Panc1 (cell line): Measurements from ENCODE around the gene NFATC1. TPM values are rescaled to one million over a fixed set of nuclear protein-coding genes. Genes with fewer than 3 reads are reported as not detected.

Source experiments
- ATAC-seq: fragments of 200-7000 bp; cut with Tn5 transposase; 2 replicates; pipeline ENCODE4 v1.9.1; 2020; ENCODE audit warnings: mild to moderate bottlenecking, moderate library complexity
- BruUV-seq: library from RNA; stranded (reverse); fragments of 400-500 nt; replicated peaks from 2 replicates; lab custom pipeline; 2021; lab: Mats Ljungman, UMichigan
- CTCF ChIA-PET: fragments of 300-600 bp; sonication (Branson Sonifier 250); formaldehyde crosslinking; loops from one replicate; lab custom pipeline; 2022; ENCODE audit warnings: antibody characterized with exemption; lab: Charles Lee
- POLR2A ChIA-PET: fragments of 300-600 bp; sonication (Branson Sonifier 250); formaldehyde crosslinking; loops from one replicate; lab custom pipeline; 2022; ENCODE audit warnings: antibody characterized with exemption; lab: Charles Lee
- DNase-seq: peaks from one replicate; pipeline ENCODE4 v3.0.0-alpha.2; 2010; ENCODE audit warnings: low read depth, low spot score
- H3K27ac ChIP-seq: 2 replicates; pipeline ENCODE4 v1.5.1; 2011; ENCODE audit warnings: mild to moderate bottlenecking, low read length, inconsistent platforms
- H3K27me3 ChIP-seq: fragments of 200-500 bp; sonication (Bioruptor generic); 2 replicates; pipeline ENCODE4 v1.6.0; 2014; ENCODE audit warnings: low read length, inconsistent platforms; ENCODE audit not compliant: control insufficient read depth, insufficient read depth
- H3K36me3 ChIP-seq: fragments of 200-500 bp; sonication (Bioruptor generic); 2 replicates; pipeline ENCODE4 v1.5.1; 2014; ENCODE audit warnings: inconsistent platforms, mild to moderate bottlenecking, low read length, moderate library complexity; ENCODE audit not compliant: control insufficient read depth, insufficient read depth
- H3K4me1 ChIP-seq: 2 replicates; pipeline ENCODE4 v1.5.1; 2011; ENCODE audit warnings: inconsistent platforms, mild to moderate bottlenecking, low read length, moderate library complexity; ENCODE audit not compliant: control insufficient read depth, insufficient read depth
- H3K4me3 ChIP-seq, 2 experiments: 2 replicates each; pipeline ENCODE4 v1.5.1; 2011 to 2012; ENCODE audit warnings: low read depth in 2 of 2, low read length in 2 of 2, mild to moderate bottlenecking in 2 of 2, inconsistent platforms in 1 of 2, moderate library complexity in 1 of 2
- H3K9me3 ChIP-seq: fragments of 200-500 bp; sonication (Bioruptor generic); 2 replicates; pipeline ENCODE4 v1.5.1; 2014; ENCODE audit warnings: low read depth, mild to moderate bottlenecking, inconsistent platforms, low read length, moderate library complexity; ENCODE audit not compliant: control insufficient read depth, insufficient read depth
- CTCF ChIP-seq: fragments of 450-650 bp; IDR thresholded peaks from 2 replicates; pipeline ENCODE4 v1.5.1; 2017; ENCODE audit warnings: mild to moderate bottlenecking
- POLR2AphosphoS5 ChIP-seq: IDR thresholded peaks from 2 replicates; pipeline ENCODE4 v1.6.1; 2012; ENCODE audit warnings: mild to moderate bottlenecking, low read depth, low read length, moderate library complexity
- REST ChIP-seq, 2 experiments: IDR thresholded peaks; 2 replicates each; pipeline ENCODE4 v1.6.1; 2011 to 2012; ENCODE audit warnings: low read depth in 2 of 2, control low read depth in 1 of 2, low read length in 1 of 2, mild to moderate bottlenecking in 1 of 2, moderate library complexity in 1 of 2; ENCODE audit not compliant: insufficient read depth in 1 of 2
- SIN3A ChIP-seq: IDR thresholded peaks from 2 replicates; pipeline ENCODE4 v1.6.1; 2012; ENCODE audit warnings: low read depth, mild to moderate bottlenecking, low read length, moderate library complexity, borderline replicate concordance; ENCODE audit not compliant: insufficient read depth
- TCF7L2 ChIP-seq: IDR thresholded peaks from 2 replicates; pipeline ENCODE4 v1.6.1; 2011; ENCODE audit warnings: mild to moderate bottlenecking, low read depth, low read length, inconsistent platforms
- in situ Hi-C: cut with HindIII; loops from 2 replicates; pipeline ENCODE4 v1.10.0; 2016; ENCODE audit warnings: low sequenced_read_pairs, low pct_unique_long_range_greater_than_20kb
- intact Hi-C: fragments of 100-400 bp; cut with micrococcal nuclease; formaldehyde crosslinking; loops from one replicate; pipeline ENCODE4 v1.10.0; 2022; ENCODE audit not compliant: unreplicated experiment
- total RNA-seq: library from RNA; stranded (reverse); gene quantifications from one replicate; pipeline ENCODE4 v1.2.1, GENCODE V29; 2021; ENCODE audit not compliant: unreplicated experiment

NFATC1 gene
- total RNA-seq, 1 experiment from 2014 or later: 30.8 TPM

- no TSS peak for BruUV-seq
- in situ Hi-C loops (no loop called here), intact Hi-C loops (no loop called here)
- H3K27ac ChIP-seq: no peak overlapping the region
- H3K4me1 ChIP-seq: no peaks in the 10 kb centered on the region
- CTCF ChIA-PET: no interaction called here
- POLR2A ChIA-PET: no interaction called here
- H3K4me3 ChIP-seq: no peak overlapping the region
- ATAC-seq: no peak
- no peaks in the 10 kb centered on the region for H3K27me3 ChIP-seq
- H3K36me3 ChIP-seq: no peaks in the 10 kb centered on the region
- H3K9me3 ChIP-seq: no peaks in the 10 kb centered on the region
- no peak for DNase-seq
- TF ChIP-seq SIN3A: no peak
- TF ChIP-seq TCF7L2: no peak
These were observed 37.7 kb downstream of the NFATC1 start for GRCh38 chr18:79433431-79433830.

- ATAC-seq: no peak
- no peaks in the 10 kb centered on the region for H3K36me3 ChIP-seq
- CTCF ChIA-PET: interaction anchor here (0.6 kb wide), 1 partner anchor 57 kb away, joined by 7 read pairs; no protein-coding TSS in a partner anchor
- TF ChIP-seq REST (IDR thresholded peaks at IDR 0.05; ENCODE audit: insufficient read depth in 1 of 2, low read depth in 2 of 2, low read length in 1 of 2): no peak
- TF ChIP-seq CTCF: no peak
- no peak for TF ChIP-seq SIN3A
- no peak for TF ChIP-seq TCF7L2
- TF ChIP-seq POLR2AphosphoS5: no peak
- POLR2A ChIA-PET: interaction anchor here (0.5 kb wide), 1 partner anchor 793 kb away, joined by 3 read pairs; no protein-coding TSS in a partner anchor
- DNase-seq: no peak
- H3K4me3 ChIP-seq: no peak overlapping the region
- H3K4me1 ChIP-seq: no peaks in the 10 kb centered on the region
- no peaks in the 10 kb centered on the region for H3K9me3 ChIP-seq
- in situ Hi-C loops: no loop called here
- TSS peak; percentile 58 for BruUV-seq
- no peaks in the 10 kb centered on the region for H3K27me3 ChIP-seq
- H3K27ac ChIP-seq: no peak overlapping the region
- intact Hi-C loops: no loop called here
These were observed 39.1 kb downstream of the NFATC1 start for GRCh38 chr18:79434607-79435401.
